ENCODE measurements around the gene GNPAT. TPM values are rescaled to one million over a fixed set of nuclear protein-coding genes. Genes with fewer than 3 reads are reported as not detected.

GNPAT gene
- total RNA-seq, 1 experiment from 2014 or later = 42.8 TPM

- Histone ChIP-seq H3K4me1 (ENCODE audit: control insufficient read depth in 1 of 2, insufficient read depth in 2 of 2, low read length in 2 of 2) (peaks cover 0 to under 1% of the 10 kb centered on the region in 2 experiments; a peak in 2 of 4 replicates), H3K79me2 (ENCODE audit: insufficient read depth, low read length) (no peaks in the 10 kb centered on the region), H3K4me2 (ENCODE audit: low read length) (no peak overlapping the region), H3K36me3 (ENCODE audit: control insufficient read depth in 1 of 2, insufficient read depth in 2 of 2, low read length in 2 of 2) (peaks cover 14 to 19% of the 10 kb centered on the region in 2 experiments; a peak in 3 of 4 replicates), H3K27me3 (ENCODE audit: insufficient read depth, low read length) (no peaks in the 10 kb centered on the region), H3K4me3 (replicated peaks in 1 of 2; ENCODE audit: low read depth in 1 of 2, low read length in 2 of 2) (no peak overlapping the region), H3K9me3 (ENCODE audit: control insufficient read depth in 1 of 2, insufficient read depth in 1 of 2, low read depth in 1 of 2, low read length in 2 of 2) (no peaks in the 10 kb centered on the region), H2AFZ (ENCODE audit: low read depth, low read length, poor library complexity, severe bottlenecking) (no peak overlapping the region), H4K20me1 (ENCODE audit: insufficient read depth) (no peaks in the 10 kb centered on the region), H3K9ac (ENCODE audit: low read length) (no peak overlapping the region), H3K9me2 (ENCODE audit: insufficient read depth) (no peaks in the 10 kb centered on the region), H3K27ac (ENCODE audit: low read depth, low read length) (no peak overlapping the region)
- TF ChIP-seq FOSL1 (IDR thresholded peaks at IDR 0.05; ENCODE audit: low read depth) (no peak), ZFX (IDR thresholded peaks at IDR 0.05) (no peak), SRF (IDR thresholded peaks at IDR 0.05; ENCODE audit: low read depth) (no peak), EZH2 (IDR thresholded peaks at IDR 0.05) (no peak), EZH2phosphoT487 (IDR thresholded peaks at IDR 0.05; ENCODE audit: borderline replicate concordance) (no peak), RAD21 (IDR thresholded peaks at IDR 0.05; ENCODE audit: low read depth) (no peak)
- POLR2A ChIA-PET = no interaction called here
- ATAC-seq (no peak), DNase-seq (ENCODE audit: low read depth, low spot score) (no peak)
- RAD21 ChIA-PET (ENCODE audit: low non-redundant PET in 1 of 2, low total read pairs in 2 of 2, uncharacterized antibody in 2 of 2, unreplicated experiment in 2 of 2) = no interaction called here
- CTCF ChIA-PET = no interaction called here
- intact Hi-C loops (cut with micrococcal nuclease) = no loop called here
- BruUV-seq (replicated peaks) = no TSS peak
These were observed 31.9 kb downstream of the GNPAT start for GRCh38 chr1:231272880-231273279.

DNA sequence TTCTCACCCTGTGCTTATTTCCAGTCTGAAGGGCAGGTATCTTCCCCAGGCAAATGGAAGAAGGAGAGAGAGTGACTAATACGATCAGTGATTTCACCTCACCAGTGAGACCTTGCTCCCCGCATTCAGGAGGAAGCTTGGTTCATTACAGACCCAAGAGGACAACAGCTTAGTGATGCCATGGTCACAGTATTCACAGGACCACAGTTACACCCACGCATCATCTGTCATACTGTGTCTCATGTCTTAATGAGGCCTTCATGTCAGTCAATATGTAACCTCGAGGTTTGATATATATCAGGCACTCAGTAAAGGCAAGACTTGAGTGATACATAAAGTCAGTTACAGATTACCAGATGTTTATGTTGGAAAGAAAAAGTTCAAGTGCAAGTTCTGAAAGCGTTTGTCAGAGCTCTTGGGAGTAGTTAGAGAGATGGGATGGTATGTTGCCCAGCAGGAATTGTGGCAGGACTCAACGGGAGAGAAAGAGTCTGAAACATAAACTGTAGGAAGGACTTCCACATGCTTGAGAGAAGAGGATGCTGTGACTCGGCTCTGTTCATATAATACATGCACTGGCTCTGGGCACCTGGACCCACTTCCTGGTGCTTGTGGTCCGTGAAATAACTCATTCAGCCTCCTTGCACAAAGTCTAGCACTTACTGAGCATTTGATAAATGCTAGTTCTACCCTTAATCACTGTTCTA, 33.3 kb downstream of the GNPAT start:
- CTCF ChIA-PET = no interaction called here
- POLR2A ChIA-PET = no interaction called here
- RAD21 ChIA-PET (ENCODE audit: low non-redundant PET in 1 of 2, low total read pairs in 2 of 2, uncharacterized antibody in 2 of 2, unreplicated experiment in 2 of 2) = no interaction called here
- H3K27ac ChIP-seq (ENCODE audit: low read depth, low read length) = no peak overlapping the region
- H3K4me1 ChIP-seq (ENCODE audit: control insufficient read depth in 1 of 2, insufficient read depth in 2 of 2, low read length in 2 of 2) = peaks cover 9 to 10% of the 10 kb centered on the region in 2 experiments
- TF ChIP-seq SP1 (IDR thresholded peaks at IDR 0.05; ENCODE audit: low read depth) = no peak
- H3K36me3 ChIP-seq (ENCODE audit: control insufficient read depth in 1 of 2, insufficient read depth in 2 of 2, low read length in 2 of 2) = peaks cover 14% of the 10 kb centered on the region in 2 experiments; a peak in 3 of 4 replicates
- DNase-seq (ENCODE audit: low read depth, low spot score) (no peak), ATAC-seq (no peak)
- H3K27me3 ChIP-seq (ENCODE audit: insufficient read depth, low read length) = no peaks in the 10 kb centered on the region
- intact Hi-C loops (cut with micrococcal nuclease) = no loop called here
- BruUV-seq (replicated peaks) = no TSS peak
- no peaks in the 10 kb centered on the region for H3K9me2 ChIP-seq (ENCODE audit: insufficient read depth)
- H3K9me3 ChIP-seq (ENCODE audit: control insufficient read depth in 1 of 2, insufficient read depth in 1 of 2, low read depth in 1 of 2, low read length in 2 of 2) = no peaks in the 10 kb centered on the region
- no peak overlapping the region for H3K9ac ChIP-seq (ENCODE audit: low read length)
- H3K4me2 ChIP-seq (ENCODE audit: low read length) = no peak overlapping the region
- no peak overlapping the region for H2AFZ ChIP-seq (ENCODE audit: low read depth, low read length, poor library complexity, severe bottlenecking)
- no peak overlapping the region for H3K4me3 ChIP-seq (replicated peaks in 1 of 2; ENCODE audit: low read depth in 1 of 2, low read length in 2 of 2)
- no peaks in the 10 kb centered on the region for H4K20me1 ChIP-seq (ENCODE audit: insufficient read depth)
- no peaks in the 10 kb centered on the region for H3K79me2 ChIP-seq (ENCODE audit: insufficient read depth, low read length)
